Nephron (organoid): Measurements from ENCODE around the gene ARHGDIA.

Source experiments
- H3K27ac Mint-ChIP-seq, 3 experiments: 2 replicates each; pipeline ENCODE4 v1.8.0; 2020; ENCODE audit warnings: mixed read lengths in 3 of 3, mild to moderate bottlenecking in 2 of 3, moderate library complexity in 1 of 3
- H3K27me3 Mint-ChIP-seq: 2 replicates; pipeline ENCODE4 v1.8.0; 2021; ENCODE audit warnings: low read depth, mild to moderate bottlenecking, moderate library complexity, mixed read lengths
- H3K36me3 Mint-ChIP-seq: 2 replicates; pipeline ENCODE4 v1.8.0; 2020; ENCODE audit warnings: low read depth, mixed read lengths
- H3K4me1 Mint-ChIP-seq: 2 replicates; pipeline ENCODE4 v1.8.0; 2020; ENCODE audit warnings: mixed read lengths
- H3K4me3 Mint-ChIP-seq, 3 experiments: 2 replicates each; pipeline ENCODE4 v1.8.0; 2020; ENCODE audit warnings: mild to moderate bottlenecking in 3 of 3, mixed read lengths in 3 of 3, moderate library complexity in 2 of 3
- H3K9me3 Mint-ChIP-seq: 2 replicates; pipeline ENCODE4 v1.8.0; 2020; ENCODE audit warnings: mixed read lengths
- TF ChIP-seq, protein P1 (sequence below), 3 experiments: fragments of 200-600 bp; sonication (generic); IDR thresholded peaks; one replicate each; pipeline ENCODE4 v1.5.0; 2021; ENCODE audit warnings: antibody characterized with exemption in 3 of 3; ENCODE audit not compliant: unreplicated experiment in 3 of 3

Gene ARHGDIA

DNA sequence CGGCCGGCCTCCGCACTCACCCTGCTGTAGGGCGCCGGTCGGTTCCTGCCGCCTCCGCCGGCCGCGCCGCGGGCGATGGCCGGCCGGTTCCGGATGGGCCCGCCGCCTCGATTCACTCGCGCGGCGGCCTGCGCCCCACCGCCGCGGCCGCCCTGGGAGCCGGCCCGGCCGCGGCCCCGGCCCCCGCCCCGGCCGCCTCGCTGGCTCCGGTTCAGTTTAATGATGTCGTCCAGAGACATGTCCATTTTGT, 20.1 kb upstream of the ARHGDIA start:
- TF ChIP-seq, protein P1, sequence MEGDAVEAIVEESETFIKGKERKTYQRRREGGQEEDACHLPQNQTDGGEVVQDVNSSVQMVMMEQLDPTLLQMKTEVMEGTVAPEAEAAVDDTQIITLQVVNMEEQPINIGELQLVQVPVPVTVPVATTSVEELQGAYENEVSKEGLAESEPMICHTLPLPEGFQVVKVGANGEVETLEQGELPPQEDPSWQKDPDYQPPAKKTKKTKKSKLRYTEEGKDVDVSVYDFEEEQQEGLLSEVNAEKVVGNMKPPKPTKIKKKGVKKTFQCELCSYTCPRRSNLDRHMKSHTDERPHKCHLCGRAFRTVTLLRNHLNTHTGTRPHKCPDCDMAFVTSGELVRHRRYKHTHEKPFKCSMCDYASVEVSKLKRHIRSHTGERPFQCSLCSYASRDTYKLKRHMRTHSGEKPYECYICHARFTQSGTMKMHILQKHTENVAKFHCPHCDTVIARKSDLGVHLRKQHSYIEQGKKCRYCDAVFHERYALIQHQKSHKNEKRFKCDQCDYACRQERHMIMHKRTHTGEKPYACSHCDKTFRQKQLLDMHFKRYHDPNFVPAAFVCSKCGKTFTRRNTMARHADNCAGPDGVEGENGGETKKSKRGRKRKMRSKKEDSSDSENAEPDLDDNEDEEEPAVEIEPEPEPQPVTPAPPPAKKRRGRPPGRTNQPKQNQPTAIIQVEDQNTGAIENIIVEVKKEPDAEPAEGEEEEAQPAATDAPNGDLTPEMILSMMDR (IDR thresholded peaks at IDR 0.05; ENCODE audit: unreplicated experiment in 3 of 3): no peak
- H3K4me1 Mint-ChIP-seq: peaks cover 4% of the 10 kb centered on the region
- peak overlapping the region; percentile 71 to 97 (median 95) for H3K27ac Mint-ChIP-seq
- peaks cover 33% of the 10 kb centered on the region for H3K36me3 Mint-ChIP-seq
- H3K9me3 Mint-ChIP-seq: no peaks in the 10 kb centered on the region
- peak overlapping the region; percentile 96 to 98 (median 97) for H3K4me3 Mint-ChIP-seq
- no peaks in the 10 kb centered on the region for H3K27me3 Mint-ChIP-seq

DNA sequence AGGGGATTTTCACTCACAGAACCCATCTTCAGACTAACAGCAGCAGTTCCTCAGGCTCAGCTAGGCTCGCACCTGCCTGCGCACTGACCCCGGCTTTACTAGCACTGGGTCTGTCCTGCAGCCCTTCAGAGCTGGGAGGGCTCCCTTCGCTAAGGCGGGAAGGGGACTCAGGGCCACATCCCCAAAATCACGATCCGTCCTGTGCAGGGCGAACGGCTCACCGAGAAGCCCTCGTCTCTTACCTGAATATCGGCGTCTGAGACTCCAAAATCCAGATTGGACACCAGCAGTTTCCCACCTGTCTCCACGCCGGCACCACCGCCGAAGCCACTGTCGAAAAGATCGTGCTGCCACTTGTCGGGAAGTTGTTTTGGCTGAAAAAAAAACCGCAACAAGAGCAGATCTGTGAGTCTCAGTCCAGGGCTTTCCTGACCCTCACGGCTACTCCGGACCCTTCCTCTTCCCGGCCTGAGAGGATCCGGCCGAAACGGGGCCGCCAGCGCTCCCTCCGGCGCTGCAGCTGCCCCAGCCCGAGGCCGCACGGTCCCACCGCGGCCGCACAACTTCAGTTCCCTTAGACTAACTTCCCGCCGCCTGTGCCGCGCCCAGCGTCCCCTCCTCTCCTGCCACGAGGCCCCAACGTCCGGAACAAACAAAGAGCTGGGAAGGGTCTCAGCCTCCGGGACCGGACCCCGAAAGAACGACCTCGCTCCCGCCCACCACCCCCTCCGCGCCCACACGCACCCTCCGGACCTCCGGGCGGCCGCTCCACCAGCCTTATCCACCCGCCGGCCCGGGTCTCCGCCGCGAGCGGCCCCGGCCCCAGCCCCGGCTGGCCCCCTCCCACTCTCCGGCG, 19.5 kb upstream of the ARHGDIA start:
- TF ChIP-seq, protein P1 (IDR thresholded peaks at IDR 0.05; ENCODE audit: unreplicated experiment in 3 of 3): no peak
- Mint-ChIP-seq H3K4me1 (peaks cover 4% of the 10 kb centered on the region), H3K4me3 (peak overlapping the region; percentile 85 to 90 (median 87)), H3K27ac (peak overlapping the region in 2 of 3 experiments; percentile 50 to 71), H3K9me3 (no peaks in the 10 kb centered on the region), H3K36me3 (peaks cover 35% of the 10 kb centered on the region), H3K27me3 (no peaks in the 10 kb centered on the region)

GRCh38 chr17:81889602-81890001, 18.5 kb upstream of the ARHGDIA start:
- TF ChIP-seq, protein P1 (IDR thresholded peaks at IDR 0.05; ENCODE audit: unreplicated experiment in 3 of 3): no peak
- Mint-ChIP-seq H3K4me1 (peaks cover 4% of the 10 kb centered on the region), H3K27me3 (no peaks in the 10 kb centered on the region), H3K4me3 (peak overlapping the region; percentile 85 to 90 (median 87)), H3K27ac (peak overlapping the region in 2 of 3 experiments; percentile 24 to 41), H3K36me3 (peaks cover 39% of the 10 kb centered on the region), H3K9me3 (no peaks in the 10 kb centered on the region)

GRCh38 chr17:81888988-81889595, 18.0 kb upstream of the ARHGDIA start:
- peak overlapping the region in 2 of 3 experiments; percentile 24 to 41 for H3K27ac Mint-ChIP-seq
- no peaks in the 10 kb centered on the region for H3K9me3 Mint-ChIP-seq
- TF ChIP-seq, protein P1 (IDR thresholded peaks at IDR 0.05; ENCODE audit: unreplicated experiment in 3 of 3): no peak
- peaks cover 4% of the 10 kb centered on the region for H3K4me1 Mint-ChIP-seq
- peaks cover 44% of the 10 kb centered on the region for H3K36me3 Mint-ChIP-seq
- H3K27me3 Mint-ChIP-seq: no peaks in the 10 kb centered on the region
- peak overlapping the region; percentile 83 to 87 (median 85) for H3K4me3 Mint-ChIP-seq

DNA sequence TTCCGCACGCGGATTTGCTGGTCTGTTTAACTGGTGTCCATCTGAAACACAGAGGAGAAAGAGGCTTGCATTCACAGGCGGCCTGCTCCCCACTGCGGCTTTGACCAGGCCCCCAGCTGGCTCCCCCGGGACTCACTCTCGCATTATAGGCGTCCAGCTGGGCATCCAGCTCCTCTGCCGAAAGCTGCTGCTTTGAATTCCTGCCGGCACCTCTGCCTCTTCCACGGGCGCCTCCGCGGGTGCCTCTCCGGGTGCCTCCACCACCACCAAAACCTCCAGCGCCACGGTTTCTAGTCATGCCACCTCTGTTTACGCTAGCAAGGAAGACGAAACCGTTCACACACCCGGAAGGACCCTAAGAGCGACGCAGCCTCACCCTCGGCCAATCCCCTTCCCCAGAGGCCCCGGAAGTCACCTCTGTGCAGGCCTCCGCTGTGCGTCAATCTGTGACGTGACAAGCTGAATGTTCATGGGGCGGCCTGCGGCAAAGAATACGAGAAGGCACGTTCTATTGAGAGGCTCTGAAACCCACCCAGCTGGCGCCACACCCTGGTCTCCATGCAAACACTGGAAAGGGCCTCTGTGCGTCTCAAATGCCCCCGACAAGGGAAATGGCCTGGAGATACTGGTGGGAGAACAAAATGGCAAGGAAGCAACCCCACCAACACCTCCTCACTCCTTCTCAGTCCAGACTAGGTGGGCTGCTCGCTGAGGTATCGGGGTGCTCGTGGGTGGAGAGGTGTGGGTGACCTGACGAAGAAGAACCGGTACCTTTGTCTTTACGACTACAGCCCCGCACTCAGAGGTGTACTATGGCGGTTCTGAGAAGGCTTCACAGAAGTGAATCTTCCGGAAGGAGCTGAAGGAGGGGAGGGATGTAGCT, 17.2 kb upstream of the ARHGDIA start:
- Mint-ChIP-seq H3K4me3 (peak overlapping the region; percentile 74 to 87 (median 85)), H3K27me3 (no peaks in the 10 kb centered on the region), H3K9me3 (no peaks in the 10 kb centered on the region), H3K4me1 (peaks cover 4% of the 10 kb centered on the region), H3K36me3 (peaks cover 46% of the 10 kb centered on the region), H3K27ac (no peak overlapping the region)
- TF ChIP-seq, protein P1 (IDR thresholded peaks at IDR 0.05; ENCODE audit: unreplicated experiment in 3 of 3): no peak
